Mucosa of gallbladder (tissue), 1 donor: Measurements from ENCODE around the gene TCTN1. TPM values are rescaled to one million over a fixed set of nuclear protein-coding genes. Genes with fewer than 3 reads are reported as not detected.
A peak's percentile ranks its signal among the peaks of the same experiment; 100 is the strongest.
"Not testable (repeated sequence)": the region's sequence is repeated elsewhere in the genome, so short reads cannot be mapped to it uniquely, and the experiment has no call there.

Experiments used
- DNase-seq: peaks from one replicate; pipeline ENCODE4 v3.0.0-alpha.2; 2020; ENCODE audit warnings: low spot score
- total RNA-seq: library from RNA; stranded (reverse); gene quantifications from one replicate; pipeline ENCODE4 v1.2.1, GENCODE V29; 2021
- donor health status: DM: no; HTN: no; CAD: no.

Gene TCTN1
- 61.5 TPM for total RNA-seq

GRCh38 chr12:110613771-110614684 lies at the start of gene TCTN1:
TSS of gene TCTN1 (plus strand) at chr12:110614129. CDS start at chr12:110614183, 54 bp downstream.
- DNase-seq, result peak; percentile 97

- DNase-seq, result no peak
Observed at GRCh38 chr12:110564471-110564991, 49.4 kb upstream of the TCTN1 start.

- no peak for DNase-seq
Observed at GRCh38 chr12:110565894-110566871, 47.7 kb upstream of the TCTN1 start.

GRCh38 chr12:110566993-110567392 lies 46.9 kb upstream of the TCTN1 start:
- DNase-seq, result no peak

GRCh38 chr12:110568752-110569151 lies 45.2 kb upstream of the TCTN1 start:
- no peak for DNase-seq

GRCh38 chr12:110569838-110570237 lies 44.1 kb upstream of the TCTN1 start:
- DNase-seq, result not testable (repeated sequence)

GRCh38 chr12:110570798-110571197 lies 43.1 kb upstream of the TCTN1 start:
- not testable (repeated sequence) for DNase-seq

- DNase-seq, result no peak
Observed at GRCh38 chr12:110574044-110574443, 39.9 kb upstream of the TCTN1 start.

GRCh38 chr12:110574717-110575230 lies 39.2 kb upstream of the TCTN1 start:
- not testable (repeated sequence) for DNase-seq

- DNase-seq, result no peak
Observed at GRCh38 chr12:110575326-110575725, 38.6 kb upstream of the TCTN1 start.

GRCh38 chr12:110576504-110576903 lies 37.4 kb upstream of the TCTN1 start:
- DNase-seq, result no peak

GRCh38 chr12:110577864-110578693 lies 35.9 kb upstream of the TCTN1 start:
- peak; percentile 37 for DNase-seq

- DNase-seq, result no peak
Observed at GRCh38 chr12:110578694-110579534, 35.0 kb upstream of the TCTN1 start.

GRCh38 chr12:110579535-110580253 lies 34.2 kb upstream of the TCTN1 start:
- no peak for DNase-seq

- no peak for DNase-seq
Observed at GRCh38 chr12:110581931-110582275, 32.0 kb upstream of the TCTN1 start.

GRCh38 chr12:110582276-110583136 lies 31.4 kb upstream of the TCTN1 start:
- peak; percentile 55 for DNase-seq

- peak; percentile 96 for DNase-seq
Observed at GRCh38 chr12:110583137-110584059, 30.5 kb upstream of the TCTN1 start, which contains the start of gene PPTC7. TSS of gene PPTC7 (minus strand) at chr12:110583318. CDS start at chr12:110583031, 287 bp downstream.
